GM19023 (cell line): ENCODE results near the gene ABCC11.
A peak's percentile ranks its signal among the peaks of the same experiment; 100 is the strongest.

Experiments used
- ATAC-seq: cut with Tn5 transposase; IDR thresholded peaks from one replicate; pipeline ENCODE4 v1.9.1; 2021; ENCODE audit warnings: mild to moderate bottlenecking, moderate library complexity; ENCODE audit not compliant: unreplicated experiment

ABCC11 gene

DNA sequence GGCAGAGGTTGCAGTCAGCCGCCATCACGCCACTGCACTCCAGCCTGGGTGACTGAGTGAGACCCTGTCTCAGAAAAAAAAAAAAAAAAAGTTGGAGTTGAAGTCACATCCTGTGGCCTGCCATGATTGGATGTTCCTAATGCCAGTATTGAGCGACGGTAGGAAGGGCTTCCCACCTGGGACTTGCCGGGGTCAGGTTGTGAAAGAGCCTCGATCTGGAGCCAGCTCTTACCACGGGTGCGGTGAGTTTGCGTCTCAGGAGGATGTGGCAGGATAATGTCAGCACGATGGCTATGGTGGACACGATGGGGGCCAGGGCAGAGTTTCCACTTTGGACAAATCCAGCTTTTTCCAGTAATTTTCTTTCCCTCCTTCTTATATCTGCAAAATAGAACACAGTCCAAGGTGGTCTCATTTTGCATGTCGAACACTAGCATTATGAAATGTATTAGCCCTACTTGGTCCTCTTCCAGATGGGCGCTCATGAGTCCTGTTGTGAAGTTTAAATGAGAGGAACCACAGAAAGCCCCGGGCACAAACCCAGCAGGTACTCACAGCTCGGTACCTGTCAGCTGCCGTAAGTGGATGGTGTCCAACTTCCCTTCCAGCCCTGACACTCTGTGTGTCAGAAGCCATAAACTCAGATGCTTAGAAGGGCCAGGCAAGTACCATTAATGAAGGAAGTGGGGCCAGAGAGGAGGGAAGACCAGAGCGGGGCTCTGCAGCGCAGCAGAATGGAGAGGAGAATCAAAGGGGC is 113.7 kb downstream of the ABCC11 start:
- no peak for ATAC-seq

DNA sequence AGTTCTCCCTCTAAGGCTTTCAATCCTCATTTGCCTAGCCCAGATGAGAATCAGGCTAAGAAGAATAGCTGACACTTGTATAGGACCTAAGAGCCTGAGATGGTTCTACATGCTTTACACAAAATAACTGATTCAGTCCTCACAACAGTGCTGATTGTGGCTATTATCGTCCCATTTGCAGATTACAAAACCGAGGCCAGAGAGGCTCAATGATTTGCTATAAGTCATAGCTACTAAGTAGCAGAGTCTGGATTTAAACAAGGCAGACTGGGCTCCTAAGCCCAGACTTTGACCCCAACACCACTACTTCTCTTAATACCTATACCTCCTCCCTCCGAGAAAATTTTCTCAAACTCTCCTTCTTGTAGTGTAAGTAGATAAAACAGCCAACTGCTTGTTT is 114.6 kb downstream of the ABCC11 start:
- no peak for ATAC-seq

DNA sequence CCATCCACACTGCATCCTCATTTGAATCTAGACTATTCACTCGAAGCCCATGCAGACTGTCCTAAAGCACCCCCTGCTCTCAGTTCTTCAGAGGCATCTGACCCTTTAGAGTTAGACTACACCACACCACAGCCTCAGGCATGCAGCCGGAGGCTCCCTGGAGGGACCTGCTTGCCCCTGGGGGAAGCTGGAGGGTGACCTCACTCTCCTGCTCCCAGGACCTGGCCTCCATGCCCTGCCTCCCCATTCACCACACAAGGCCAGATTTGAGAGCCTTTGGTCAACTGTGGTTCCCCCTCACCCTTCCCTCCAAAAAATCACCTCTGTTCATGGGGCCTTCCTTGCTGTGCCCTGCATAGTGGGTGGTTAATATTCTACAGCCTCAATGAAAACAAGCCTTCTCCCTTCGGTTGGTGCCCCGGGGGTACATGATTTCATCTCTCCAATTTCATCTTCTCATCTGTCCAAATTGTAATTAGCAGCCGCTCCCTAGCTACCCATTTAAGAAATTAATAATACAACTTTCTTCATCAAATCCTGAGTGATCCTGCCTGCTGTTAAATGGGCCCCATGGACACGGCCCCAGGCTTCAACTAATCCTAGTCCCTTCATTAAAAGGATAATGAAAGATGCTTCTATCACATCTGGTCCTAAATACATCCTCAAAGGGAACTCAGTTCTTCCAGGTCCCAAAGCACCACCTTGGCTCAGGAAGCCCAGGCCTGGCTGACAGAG is 116.0 kb downstream of the ABCC11 start:
- no peak for ATAC-seq

DNA sequence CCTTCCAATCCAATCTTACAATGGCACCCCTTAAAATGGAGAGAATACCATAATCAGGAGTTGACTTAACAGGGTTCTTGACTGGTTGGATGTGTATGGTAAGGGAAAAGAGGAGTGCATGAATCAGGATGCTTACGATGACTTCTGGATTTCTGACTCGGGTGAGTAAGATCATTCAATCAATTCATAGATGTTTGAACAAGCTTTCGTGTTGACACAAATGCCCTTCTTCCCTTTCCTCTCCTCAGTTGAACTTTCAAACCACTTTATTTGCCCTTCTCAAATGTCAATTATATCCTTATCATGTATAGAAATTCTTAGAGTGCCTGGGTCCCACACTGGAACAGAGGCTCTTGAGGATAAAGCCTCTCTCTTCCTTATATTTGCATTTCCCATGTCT is 117.4 kb downstream of the ABCC11 start:
- no peak for ATAC-seq

DNA sequence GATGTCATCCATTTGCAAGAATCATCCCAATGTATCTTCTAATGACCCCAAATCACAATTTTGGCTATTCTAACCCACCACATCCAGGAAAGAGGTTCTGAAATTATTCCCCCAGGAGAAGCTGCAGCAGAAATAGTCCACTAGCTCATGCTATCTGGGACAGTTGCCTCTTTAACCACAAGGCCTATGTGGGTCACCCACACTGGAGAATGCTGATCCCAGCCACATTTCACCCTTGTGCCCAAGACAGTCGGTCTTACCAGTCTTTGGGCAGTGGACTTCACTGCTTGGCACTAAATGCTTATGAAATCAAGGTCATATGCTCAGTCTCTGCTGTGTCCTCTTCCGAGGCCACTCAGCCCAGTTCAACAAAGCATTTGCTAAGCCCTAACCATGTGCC is 118.6 kb downstream of the ABCC11 start:
- ATAC-seq, result no peak

DNA sequence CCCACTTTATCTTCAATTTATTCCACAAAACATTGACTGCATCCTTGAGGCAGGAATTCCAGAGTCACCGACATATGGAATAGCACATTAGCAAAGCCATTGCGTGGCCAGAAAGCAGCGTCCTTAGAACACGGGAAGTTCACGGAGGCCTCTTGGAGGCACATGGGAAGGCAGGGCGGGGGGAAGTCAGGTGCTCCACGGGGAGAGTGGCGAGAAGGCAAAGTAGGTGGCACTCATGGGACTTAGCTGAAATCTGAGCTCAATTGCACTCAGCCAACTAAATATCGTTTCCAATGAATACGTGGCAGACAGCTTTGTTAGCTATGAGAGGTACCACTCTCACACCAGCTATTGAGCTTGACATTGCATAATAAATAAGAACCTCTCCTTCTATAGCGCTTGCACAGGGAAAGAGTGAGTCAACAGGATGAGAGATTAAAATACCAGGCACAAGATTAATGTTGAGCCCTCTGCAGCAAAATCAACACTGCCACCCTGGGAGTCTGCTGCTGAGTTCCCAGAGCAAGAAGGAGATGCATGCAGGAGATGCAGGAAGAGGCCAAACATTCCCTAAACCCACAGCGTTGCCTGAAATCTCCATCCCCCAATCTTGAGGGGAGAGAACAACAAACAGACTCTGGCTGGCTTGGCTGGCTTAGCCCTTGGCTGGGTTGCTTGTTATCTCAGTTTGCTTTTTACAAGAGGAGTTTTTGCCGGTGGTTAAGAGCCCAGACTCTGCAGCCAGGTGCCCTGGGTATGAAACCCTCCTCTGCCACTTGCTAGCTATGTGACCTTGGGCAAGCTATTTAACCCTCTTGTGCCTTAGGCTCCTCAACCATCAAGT is 120.3 kb downstream of the ABCC11 start:
- ATAC-seq, result no peak

DNA sequence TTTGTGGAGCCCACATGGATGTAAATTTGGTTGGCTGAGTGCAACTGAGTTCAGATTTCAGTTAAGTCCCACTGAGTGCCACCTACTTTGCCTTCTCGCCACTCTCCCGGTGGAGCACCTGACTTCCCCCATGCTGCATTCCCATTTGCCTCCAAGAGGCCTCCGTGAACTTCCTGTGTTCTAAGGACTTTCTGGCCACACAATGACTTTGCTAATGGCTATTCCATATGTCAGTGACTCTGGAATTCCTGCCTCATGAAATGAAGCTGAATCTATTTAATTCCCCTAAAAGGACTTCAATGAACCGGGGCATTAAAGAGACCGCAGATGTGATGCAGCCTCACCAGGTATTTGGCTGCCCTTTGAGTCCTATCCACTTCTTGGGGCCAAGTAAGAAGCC is 121.5 kb downstream of the ABCC11 start:
- ATAC-seq, result no peak

DNA sequence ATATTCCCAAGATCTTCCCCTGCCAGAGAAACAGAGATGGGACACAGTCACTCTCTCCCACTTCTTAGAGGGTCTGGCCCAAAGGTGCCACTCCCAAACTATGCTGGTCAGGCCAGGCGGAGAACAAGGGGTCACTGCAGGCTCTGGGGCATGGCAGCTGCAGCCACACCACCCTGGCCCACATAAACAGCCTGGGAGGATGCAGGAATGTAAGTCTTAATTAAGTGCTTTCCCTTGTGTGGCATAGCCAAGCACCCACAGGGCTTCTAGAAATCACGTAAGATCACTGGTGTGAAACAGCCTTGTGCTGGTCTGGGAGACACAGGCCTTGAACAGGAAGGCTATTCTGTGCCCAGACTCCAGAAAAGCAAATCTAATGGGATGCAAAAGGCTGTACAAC is 123.1 kb downstream of the ABCC11 start:
- ATAC-seq, result no peak

DNA sequence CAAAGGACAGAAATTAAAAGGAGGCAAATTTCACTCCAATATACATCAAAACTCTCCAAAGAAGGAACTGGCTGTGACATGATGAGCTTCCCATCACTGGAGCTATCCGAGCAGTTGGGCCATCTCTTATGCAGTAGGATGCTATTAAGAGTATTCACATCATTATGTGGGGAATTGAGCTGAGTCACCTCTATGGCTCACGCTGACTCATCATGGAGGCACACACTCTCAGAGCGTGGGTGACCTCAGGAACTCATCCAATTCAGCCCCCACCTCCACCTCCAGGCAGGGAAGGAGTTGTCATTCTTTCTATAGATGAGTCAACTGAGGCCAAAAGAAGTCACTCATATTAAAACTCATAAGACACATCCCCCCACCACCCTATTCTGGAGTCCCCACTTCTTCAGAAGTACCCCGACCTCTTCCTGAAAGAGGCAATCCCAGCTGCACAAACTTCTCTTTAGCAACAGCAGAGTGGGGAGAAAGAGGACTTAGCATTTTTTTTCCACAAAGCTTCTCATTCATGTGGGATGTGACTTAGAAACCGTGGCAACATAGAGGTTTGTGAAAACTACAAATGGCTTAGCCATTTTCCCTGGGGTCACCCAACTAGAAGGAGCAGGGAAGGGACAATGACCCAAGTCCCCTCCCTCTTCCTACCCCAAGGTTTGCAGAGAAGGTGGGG is 124.1 kb downstream of the ABCC11 start:
- peak; percentile 79 for ATAC-seq

DNA sequence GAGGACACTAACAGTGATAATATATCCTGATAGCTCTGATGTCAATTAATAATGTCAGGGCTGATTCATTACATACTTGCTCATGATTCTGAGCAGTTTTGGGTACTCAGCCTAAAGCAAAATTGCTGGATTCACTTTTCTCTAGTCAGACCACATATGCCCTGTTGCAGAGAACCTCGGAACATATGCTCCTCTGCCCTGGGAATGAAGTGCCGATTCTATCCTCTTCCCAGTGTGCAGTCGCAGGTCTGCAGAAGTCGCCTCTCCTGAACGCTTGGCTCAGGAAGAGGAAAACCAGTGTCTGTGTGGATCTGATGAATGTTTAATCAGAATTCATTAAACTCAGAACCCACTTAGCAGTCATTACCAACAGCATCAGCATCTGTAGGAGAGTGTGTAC is 126.1 kb downstream of the ABCC11 start:
- ATAC-seq, result no peak

DNA sequence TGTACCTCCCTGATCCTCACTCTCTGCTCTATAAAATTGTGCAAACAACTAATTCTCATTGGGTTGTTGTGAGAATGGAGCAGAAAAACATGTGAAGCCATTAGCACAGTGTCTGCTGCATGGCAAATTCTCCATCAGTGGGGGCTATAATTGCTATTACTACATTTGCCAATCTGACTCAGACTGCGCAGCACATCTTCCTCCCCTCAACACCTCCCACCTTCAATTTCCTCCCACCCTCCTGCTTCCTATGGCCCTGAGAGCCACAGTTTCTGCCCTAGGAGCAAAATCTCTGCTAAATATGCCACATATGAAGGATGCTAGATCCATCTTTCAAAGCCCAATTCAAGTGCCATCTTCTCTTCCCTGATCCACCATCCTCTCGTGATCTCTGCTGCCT is 128.5 kb downstream of the ABCC11 start:
- no peak for ATAC-seq

DNA sequence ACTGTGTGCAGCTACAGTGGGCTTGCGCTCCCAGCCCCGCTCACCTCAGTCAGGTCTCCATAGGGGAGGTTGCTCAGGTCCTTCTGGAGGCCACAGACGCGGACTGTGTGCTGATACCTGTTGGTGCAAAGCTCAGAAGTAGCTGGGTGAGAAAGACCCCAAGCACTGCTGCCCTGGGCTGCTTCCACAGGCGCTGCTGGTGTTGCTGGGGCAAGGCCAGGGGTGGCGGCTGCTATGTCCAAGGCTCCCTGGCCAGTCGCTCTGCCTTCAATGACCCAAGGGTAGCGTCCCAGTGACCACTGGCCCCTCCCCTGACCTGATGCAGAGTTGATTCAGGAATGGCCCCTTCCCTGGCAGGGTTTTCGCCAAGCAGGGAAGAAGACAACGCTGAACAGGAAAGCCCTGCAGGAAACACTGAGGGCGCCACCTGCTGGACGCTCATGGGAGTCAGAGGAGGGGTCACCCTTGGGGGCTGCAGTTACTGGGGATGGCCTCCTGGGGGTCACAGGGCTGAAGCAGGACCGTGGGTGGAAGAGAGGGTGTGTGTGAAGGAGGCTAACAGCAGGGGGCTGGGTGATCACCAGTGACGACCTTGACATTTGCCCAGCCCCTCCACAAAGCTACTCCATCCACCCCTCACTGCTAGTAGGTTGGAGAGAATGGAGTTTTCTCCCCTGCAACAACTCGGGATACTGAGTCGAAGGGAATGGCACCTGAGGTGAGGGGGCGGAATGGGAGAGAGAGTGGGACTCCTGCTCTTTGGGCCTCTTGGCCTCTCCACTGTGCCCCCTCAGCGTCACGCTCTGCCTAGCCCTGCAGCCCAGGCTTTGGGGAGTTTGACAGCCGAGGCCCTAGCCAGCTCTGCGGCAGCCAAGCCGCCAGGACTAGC is 129.9 kb downstream of the ABCC11 start:
- ATAC-seq, result peak; percentile 85
